HepG2 (cell line): Measurements from ENCODE around the gene INAFM1. TPM values are rescaled to one million over a fixed set of nuclear protein-coding genes. Genes with fewer than 3 reads are reported as not detected.
A peak's percentile ranks its signal among the peaks of the same experiment; 100 is the strongest.

Experiments
- ARNT2 ChIP-seq: sonication (generic); formaldehyde crosslinking; IDR thresholded peaks from 2 replicates; pipeline ENCODE4 v1.8.0; 2022; ENCODE audit warnings: mild to moderate bottlenecking, low read depth, missing genetic modification reagents, moderate library complexity
- ATF2 ChIP-seq: sonication (generic); formaldehyde crosslinking; IDR thresholded peaks from 2 replicates; pipeline ENCODE4 v1.4.0; 2020; ENCODE audit warnings: missing genetic modification reagents
- BRD4 ChIP-seq: sonication (generic); formaldehyde crosslinking; IDR thresholded peaks from 2 replicates; pipeline ENCODE4 v1.4.0; 2020; ENCODE audit warnings: missing genetic modification reagents
- CBX5 ChIP-seq: sonication (generic); formaldehyde crosslinking; IDR thresholded peaks from 2 replicates; pipeline ENCODE4 v1.4.0; 2020; ENCODE audit warnings: missing genetic modification reagents, borderline replicate concordance
- CSRNP2 ChIP-seq: sonication (generic); formaldehyde crosslinking; conservative IDR thresholded peaks from 2 replicates; pipeline ENCODE4 v1.8.0; 2022; ENCODE audit warnings: low read depth, missing genetic modification reagents
- ELF3 ChIP-seq: IDR thresholded peaks from 2 replicates; pipeline ENCODE4 v1.6.1; 2016; ENCODE audit warnings: missing genetic modification reagents, missing compliant biosample characterization
- FOXK2 ChIP-seq: fragments of 450-650 bp; IDR thresholded peaks from 2 replicates; pipeline ENCODE4 v1.6.1; 2016
- NFYB ChIP-seq: sonication (generic); formaldehyde crosslinking; IDR thresholded peaks from 2 replicates; pipeline ENCODE4 v1.4.0; 2020; ENCODE audit warnings: missing genetic modification reagents
- TARDBP ChIP-seq: sonication (generic); formaldehyde crosslinking; IDR thresholded peaks from 2 replicates; pipeline ENCODE4 v1.8.0; 2022; ENCODE audit warnings: mild to moderate bottlenecking, missing genetic modification reagents
- ZFY ChIP-seq: sonication (generic); formaldehyde crosslinking; IDR thresholded peaks from 2 replicates; pipeline ENCODE4 v1.4.0; 2020; ENCODE audit warnings: missing genetic modification reagents
- ZMYM4 ChIP-seq: sonication (generic); formaldehyde crosslinking; IDR thresholded peaks from 2 replicates; pipeline ENCODE4 v1.8.1; 2023; ENCODE audit warnings: mild to moderate bottlenecking, missing genetic modification reagents
- ZNF10 ChIP-seq: sonication (generic); formaldehyde crosslinking; IDR thresholded peaks from 2 replicates; pipeline ENCODE4 v1.4.0; 2020; ENCODE audit warnings: mild to moderate bottlenecking, low read depth, missing genetic modification reagents, borderline replicate concordance
- ZNF331 ChIP-seq: sonication (generic); formaldehyde crosslinking; IDR thresholded peaks from 2 replicates; pipeline ENCODE4 v1.4.0; 2020; ENCODE audit warnings: missing genetic modification reagents
- ZNF598 ChIP-seq: sonication (generic); formaldehyde crosslinking; IDR thresholded peaks from 2 replicates; pipeline ENCODE4 v1.5.1; 2020; ENCODE audit warnings: mild to moderate bottlenecking, missing genetic modification reagents, borderline replicate concordance
- ZNF629 ChIP-seq: sonication (generic); formaldehyde crosslinking; conservative IDR thresholded peaks from 2 replicates; pipeline ENCODE4 v1.5.0; 2020; ENCODE audit warnings: missing genetic modification reagents
- ZNF781 ChIP-seq: sonication (generic); formaldehyde crosslinking; IDR thresholded peaks from 2 replicates; pipeline ENCODE4 v1.5.1; 2020; ENCODE audit warnings: borderline replicate concordance, mild to moderate bottlenecking, missing genetic modification reagents; ENCODE audit errors: not compliant biosample characterization
- polyA plus RNA-seq, 8 experiments: library from polyadenylated mRNA; depleted of rRNA in 3 of 8; stranded (reverse) in 7 of 8; unstranded in 1 of 8; fragments of >200 nt; fragmentation: Illumina TruSeq in 4 of 8; extraction: Trizol in 4 of 8; gene quantifications; 2 replicates each; pipeline versions ENCODE4 v1.2.1 to v1.2.3, GENCODE V29; 2011 to 2016; ENCODE audit warnings: low read depth in 4 of 8, missing spikeins in 1 of 8, mixed read lengths in 1 of 8; ENCODE audit not compliant: insufficient read depth in 1 of 8
- total RNA-seq, 5 experiments: library from RNA; depleted of rRNA; stranded (reverse); fragments of >200 nt; fragmentation: Illumina TruSeq; extraction: Trizol; gene quantifications; 2 replicates each; pipeline ENCODE4 v1.2.3, GENCODE V29; 2016; ENCODE audit warnings: low read depth in 1 of 5
- TF ChIP-seq, protein P1 (sequence below), 2 experiments: sonication (generic) in 1 of 2; formaldehyde crosslinking in 1 of 2; IDR thresholded peaks; 2 replicates each; pipeline versions ENCODE4 v1.4.0 to v1.6.1; 2018 to 2020; ENCODE audit warnings: missing genetic modification reagents in 2 of 2, borderline replicate concordance in 1 of 2, low read depth in 1 of 2, mild to moderate bottlenecking in 1 of 2, missing biosample characterization in 1 of 2
- TF ChIP-seq, protein P2 (sequence below): sonication (generic); formaldehyde crosslinking; IDR thresholded peaks from 2 replicates; pipeline ENCODE4 v1.4.0; 2020; ENCODE audit warnings: mild to moderate bottlenecking, low read depth, missing genetic modification reagents
- TF ChIP-seq, protein P3 (sequence below): sonication (generic); formaldehyde crosslinking; IDR thresholded peaks from 2 replicates; pipeline ENCODE4 v1.8.0; 2022; ENCODE audit warnings: missing genetic modification reagents, low read depth, mild to moderate bottlenecking, borderline replicate concordance

INAFM1 gene
- total and polyA plus RNA-seq, 2 of the 13 experiments (the other 11 are each of a cell fraction or from before 2014, with no cell fraction given): 0.88 to 1.9 TPM

- TF ChIP-seq, protein P1, sequence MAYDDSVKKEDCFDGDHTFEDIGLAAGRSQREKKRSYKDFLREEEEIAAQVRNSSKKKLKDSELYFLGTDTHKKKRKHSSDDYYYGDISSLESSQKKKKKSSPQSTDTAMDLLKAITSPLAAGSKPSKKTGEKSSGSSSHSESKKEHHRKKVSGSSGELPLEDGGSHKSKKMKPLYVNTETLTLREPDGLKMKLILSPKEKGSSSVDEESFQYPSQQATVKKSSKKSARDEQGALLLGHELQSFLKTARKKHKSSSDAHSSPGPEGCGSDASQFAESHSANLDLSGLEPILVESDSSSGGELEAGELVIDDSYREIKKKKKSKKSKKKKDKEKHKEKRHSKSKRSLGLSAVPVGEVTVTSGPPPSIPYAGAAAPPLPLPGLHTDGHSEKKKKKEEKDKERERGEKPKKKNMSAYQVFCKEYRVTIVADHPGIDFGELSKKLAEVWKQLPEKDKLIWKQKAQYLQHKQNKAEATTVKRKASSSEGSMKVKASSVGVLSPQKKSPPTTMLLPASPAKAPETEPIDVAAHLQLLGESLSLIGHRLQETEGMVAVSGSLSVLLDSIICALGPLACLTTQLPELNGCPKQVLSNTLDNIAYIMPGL (CRISPR knock-in tag; IDR thresholded peaks at IDR 0.05; ENCODE audit: borderline replicate concordance in 1 of 2, low read depth in 1 of 2): peak; percentile 91; a peak in 3 of 4 replicates
- peak; percentile 78 for TF ChIP-seq ZFY
- TF ChIP-seq TARDBP (CRISPR knock-in tag): peak; percentile 60
- peak; percentile 89 for TF ChIP-seq ZNF781 (CRISPR knock-in tag)
- no peak for TF ChIP-seq FOXK2
- TF ChIP-seq ATF2 (CRISPR knock-in tag): peak; percentile 98
- TF ChIP-seq ZNF629 (CRISPR knock-in tag): 0 out of 2 replicates have a peak, but pooled peaks have one; percentile 8
- TF ChIP-seq ARNT2 (CRISPR knock-in tag): peak; percentile 83; the same call in 1 of the 2 replicates
- TF ChIP-seq ZNF331: peak; percentile 84
- TF ChIP-seq CSRNP2 (CRISPR knock-in tag): no peak
- peak; percentile 83; the same call in 1 of the 2 replicates for TF ChIP-seq CBX5
- TF ChIP-seq, protein P2, sequence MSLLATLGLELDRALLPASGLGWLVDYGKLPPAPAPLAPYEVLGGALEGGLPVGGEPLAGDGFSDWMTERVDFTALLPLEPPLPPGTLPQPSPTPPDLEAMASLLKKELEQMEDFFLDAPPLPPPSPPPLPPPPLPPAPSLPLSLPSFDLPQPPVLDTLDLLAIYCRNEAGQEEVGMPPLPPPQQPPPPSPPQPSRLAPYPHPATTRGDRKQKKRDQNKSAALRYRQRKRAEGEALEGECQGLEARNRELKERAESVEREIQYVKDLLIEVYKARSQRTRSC: 0 out of 2 replicates have a peak, but pooled peaks have one; percentile 34
- TF ChIP-seq BRD4: 0 out of 2 replicates have a peak, but pooled peaks have one; percentile 50
- 0 out of 2 replicates have a peak, but pooled peaks have one; percentile 34 for TF ChIP-seq ZNF10 (CRISPR knock-in tag)
- TF ChIP-seq, protein P3, sequence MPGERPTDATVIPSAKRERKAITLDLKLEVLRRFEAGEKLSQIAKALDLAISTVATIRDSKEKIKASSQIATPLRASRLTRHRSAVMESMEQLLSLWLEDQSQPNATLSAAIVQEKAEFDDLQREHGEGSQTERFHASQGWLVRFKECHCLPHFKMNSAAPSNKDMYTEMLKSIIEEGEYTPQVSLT (CRISPR knock-in tag): 0 out of 2 replicates have a peak, but pooled peaks have one; percentile 61
- peak; percentile 81 for TF ChIP-seq ZNF598
- TF ChIP-seq ZMYM4 (CRISPR knock-in tag): peak; percentile 76; the same call in 1 of the 2 replicates
- TF ChIP-seq NFYB (CRISPR knock-in tag): no peak
- peak; percentile 94 for TF ChIP-seq ELF3
Measured at GRCh38 chr19:47243776-47244547, 30.7 kb upstream of the INAFM1 start (continued).
